GM12875 (cell line): ENCODE results near the gene C3orf22.

Experiments
- H3K4me3 ChIP-seq: one replicate; pipeline ENCODE4 v1.5.1; 2011; ENCODE audit warnings: low read depth, low read length, control low read depth
- TF ChIP-seq, protein P1 (sequence below): IDR thresholded peaks from 2 replicates; pipeline ENCODE4 v1.5.1; 2011; ENCODE audit warnings: low read depth, mild to moderate bottlenecking, control low read depth, inconsistent platforms, low read length, moderate library complexity, borderline replicate concordance; ENCODE audit not compliant: insufficient read depth

C3orf22 gene

DNA sequence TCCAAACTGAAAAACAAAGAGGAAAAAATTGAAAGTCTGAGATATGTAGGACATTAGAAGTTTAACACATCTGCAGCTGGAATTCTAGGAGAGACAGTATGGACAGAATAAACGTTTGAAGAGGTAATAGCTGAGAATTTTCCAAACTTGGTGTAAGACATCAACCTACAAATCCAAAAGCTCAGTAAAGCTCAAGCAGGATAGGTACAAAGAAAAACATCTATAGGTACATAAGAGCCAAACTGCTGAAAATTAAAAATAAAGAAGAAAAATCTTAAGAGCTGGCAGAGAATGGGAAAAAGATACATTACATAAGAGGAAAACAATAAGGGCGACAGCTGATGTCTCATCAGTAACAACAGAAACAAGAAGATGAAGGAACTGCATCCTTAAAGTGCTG lies 22.8 kb upstream of the C3orf22 start:
- TF ChIP-seq, protein P1, sequence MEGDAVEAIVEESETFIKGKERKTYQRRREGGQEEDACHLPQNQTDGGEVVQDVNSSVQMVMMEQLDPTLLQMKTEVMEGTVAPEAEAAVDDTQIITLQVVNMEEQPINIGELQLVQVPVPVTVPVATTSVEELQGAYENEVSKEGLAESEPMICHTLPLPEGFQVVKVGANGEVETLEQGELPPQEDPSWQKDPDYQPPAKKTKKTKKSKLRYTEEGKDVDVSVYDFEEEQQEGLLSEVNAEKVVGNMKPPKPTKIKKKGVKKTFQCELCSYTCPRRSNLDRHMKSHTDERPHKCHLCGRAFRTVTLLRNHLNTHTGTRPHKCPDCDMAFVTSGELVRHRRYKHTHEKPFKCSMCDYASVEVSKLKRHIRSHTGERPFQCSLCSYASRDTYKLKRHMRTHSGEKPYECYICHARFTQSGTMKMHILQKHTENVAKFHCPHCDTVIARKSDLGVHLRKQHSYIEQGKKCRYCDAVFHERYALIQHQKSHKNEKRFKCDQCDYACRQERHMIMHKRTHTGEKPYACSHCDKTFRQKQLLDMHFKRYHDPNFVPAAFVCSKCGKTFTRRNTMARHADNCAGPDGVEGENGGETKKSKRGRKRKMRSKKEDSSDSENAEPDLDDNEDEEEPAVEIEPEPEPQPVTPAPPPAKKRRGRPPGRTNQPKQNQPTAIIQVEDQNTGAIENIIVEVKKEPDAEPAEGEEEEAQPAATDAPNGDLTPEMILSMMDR: no peak
- no peak overlapping the region for H3K4me3 ChIP-seq

DNA sequence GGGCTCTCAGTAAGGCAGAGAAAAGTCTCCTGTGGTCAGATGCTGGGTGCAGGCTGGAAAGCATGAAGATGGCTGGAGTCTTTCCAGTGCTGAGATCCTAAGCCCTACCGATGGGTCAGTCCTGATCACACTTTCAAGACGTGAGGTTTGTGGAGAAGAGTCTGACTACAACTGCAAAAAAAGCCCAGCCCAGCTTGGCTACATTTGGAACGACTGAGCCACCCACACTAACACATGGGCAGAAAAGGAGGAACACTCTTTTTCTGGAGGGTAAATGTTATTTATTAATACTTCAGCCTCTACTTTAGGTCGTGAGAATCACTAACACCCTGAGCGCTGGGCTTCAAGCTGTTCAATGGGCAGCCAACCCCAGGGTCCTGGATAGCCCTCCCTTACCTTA lies 22.0 kb upstream of the C3orf22 start:
- TF ChIP-seq, protein P1: no peak

GRCh38 chr3:126578702-126579101 lies 20.0 kb upstream of the C3orf22 start:
- no peak overlapping the region for H3K4me3 ChIP-seq
- TF ChIP-seq, protein P1: no peak

More for the DNA sequence above, 22.0 kb upstream of the C3orf22 start:
- H3K4me3 ChIP-seq: no peak overlapping the region

GRCh38 chr3:126577261-126577660 lies 18.5 kb upstream of the C3orf22 start:
- H3K4me3 ChIP-seq: no peak overlapping the region
- TF ChIP-seq, protein P1: no peak

GRCh38 chr3:126573492-126574117 lies 14.9 kb upstream of the C3orf22 start:
- TF ChIP-seq, protein P1: no peak

GRCh38 chr3:126571078-126571477 lies 12.3 kb upstream of the C3orf22 start:
- TF ChIP-seq, protein P1: no peak
- no peak overlapping the region for H3K4me3 ChIP-seq

More at GRCh38 chr3:126573492-126574117, 14.9 kb upstream of the C3orf22 start:
- no peak overlapping the region for H3K4me3 ChIP-seq

DNA sequence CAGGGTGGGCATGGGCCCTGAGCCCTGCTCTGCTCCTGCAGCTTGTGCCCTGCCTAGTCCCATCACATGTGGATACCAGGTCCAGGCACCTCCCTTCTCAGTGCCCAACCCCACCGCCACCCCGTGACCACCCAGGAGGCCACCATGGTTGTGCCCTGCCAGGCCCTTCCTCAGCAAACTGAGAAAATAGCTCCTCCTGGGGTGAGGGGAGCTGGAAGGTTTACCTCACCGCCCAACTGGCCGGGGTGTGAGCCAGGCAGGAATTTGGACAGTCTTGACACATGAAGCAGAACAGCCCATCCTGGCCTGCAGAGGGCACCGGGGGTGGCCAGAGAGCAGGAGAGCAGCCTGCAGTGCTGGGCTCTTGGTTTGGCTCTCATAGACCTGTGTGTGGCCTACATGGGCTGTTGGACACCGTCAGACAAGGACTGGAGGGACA lies 11.4 kb upstream of the C3orf22 start:
- TF ChIP-seq, protein P1: no peak
- no peak overlapping the region for H3K4me3 ChIP-seq
